GM12878 (cell line): Measurements from ENCODE around the gene IFIT3. TPM values are rescaled to one million over a fixed set of nuclear protein-coding genes. Genes with fewer than 3 reads are reported as not detected.
"Not testable (repeated sequence)": the region's sequence is repeated elsewhere in the genome, so short reads cannot be mapped to it uniquely, and the experiment has no call there.

Source experiments
- ATAC-seq: fragments of 200-7000 bp; cut with Tn5 transposase; 3 replicates; pipeline ENCODE4 v1.9.1; 2020; ENCODE audit warnings: mild to moderate bottlenecking, moderate library complexity
- BruUV-seq: library from RNA; stranded (reverse); fragments of 400-500 nt; replicated peaks from 2 replicates; lab custom pipeline; 2021; lab: Mats Ljungman, UMichigan
- CTCF ChIA-PET: fragments of 300-600 bp; sonication (Branson Sonifier 250); formaldehyde crosslinking; extraction: SDS; loops from one replicate; lab custom pipeline; 2021; ENCODE audit warnings: inconsistent platforms; lab: Yijun Ruan, JAX
- POLR2A ChIA-PET: fragments of 350-600 bp; formaldehyde crosslinking; extraction: SDS; loops from one replicate; lab custom pipeline; 2021; ENCODE audit warnings: inconsistent platforms; lab: Charles Lee
- RAD21 ChIA-PET: fragments of 300-600 bp; sonication (Branson Sonifier 250); formaldehyde crosslinking; loops from one replicate; lab custom pipeline; 2023; ENCODE audit warnings: antibody characterized with exemption; ENCODE audit not compliant: unreplicated experiment; lab: Charles Lee
- SMC1A ChIA-PET: fragments of 300-600 bp; sonication (Branson Sonifier 250); formaldehyde crosslinking; loops from one replicate; lab custom pipeline; 2023; ENCODE audit not compliant: unreplicated experiment, uncharacterized antibody; lab: Charles Lee
- DNase-seq: peaks from one replicate; pipeline ENCODE4 v3.0.0-alpha.2; 2011; ENCODE audit warnings: low read depth, low spot score
- FAIRE-seq: peaks from 3 replicates; lab custom pipeline; 2011; peaks lifted over from hg19 to GRCh38; lab: Jason Lieb, UNC
- H2AFZ ChIP-seq: 2 replicates; pipeline ENCODE4 v1.6.0; 2011; ENCODE audit warnings: low read depth, low read length, control low read depth; ENCODE audit not compliant: control insufficient read depth
- H3K27ac ChIP-seq: 2 replicates; pipeline ENCODE4 v1.5.1; 2011; ENCODE audit warnings: control low read depth; ENCODE audit not compliant: control insufficient read depth, insufficient read depth
- H3K27me3 ChIP-seq, 2 experiments: replicated peaks in 1 of 2; 2 replicates each; pipeline versions ENCODE4 v1.6.0 to v1.6.1; 2011; ENCODE audit warnings: low read length in 1 of 2; ENCODE audit not compliant: control insufficient read depth in 2 of 2, insufficient read depth in 2 of 2
- H3K36me3 ChIP-seq, 2 experiments: 2 replicates each; pipeline ENCODE4 v1.5.1; 2011; ENCODE audit warnings: low read length in 1 of 2; ENCODE audit not compliant: control insufficient read depth in 2 of 2, insufficient read depth in 2 of 2
- H3K4me1 ChIP-seq: 2 replicates; pipeline ENCODE4 v1.6.1; 2011; ENCODE audit warnings: mild to moderate bottlenecking, low read length, moderate library complexity, mixed read lengths; ENCODE audit not compliant: control insufficient read depth, insufficient read depth
- H3K4me2 ChIP-seq: 2 replicates; pipeline ENCODE4 v1.6.0; 2011; ENCODE audit warnings: control low read depth; ENCODE audit not compliant: control insufficient read depth, insufficient read depth
- H3K4me3 ChIP-seq: fragments of 200-600 bp; sonication (generic); 2 replicates; pipeline ENCODE4 v1.5.1; 2016
- H3K79me2 ChIP-seq: 2 replicates; pipeline ENCODE4 v1.6.0; 2011; ENCODE audit warnings: low read length; ENCODE audit not compliant: control insufficient read depth, insufficient read depth
- H3K9ac ChIP-seq: 2 replicates; pipeline ENCODE4 v1.8.0; 2011; ENCODE audit warnings: low read length, control low read depth, mixed read lengths; ENCODE audit not compliant: control insufficient read depth, insufficient read depth
- H3K9me3 ChIP-seq: replicated peaks from 3 replicates; pipeline ENCODE4 v1.5.1; 2011; ENCODE audit warnings: mild to moderate bottlenecking, low read length; ENCODE audit not compliant: control insufficient read depth, insufficient read depth
- H4K20me1 ChIP-seq: 2 replicates; pipeline ENCODE4 v1.6.0; 2011; ENCODE audit not compliant: control insufficient read depth, insufficient read depth
- WGBS: methylation state at CpG from one replicate; pipeline ENCODE4 v1.1.6; 2016; ENCODE audit warnings: low lambda C conversion rate; ENCODE audit not compliant: insufficient replicate concordance, insufficient coverage; ENCODE audit errors: missing lambda C conversion rate; 5-methylcytosine and 5-hydroxymethylcytosine counted together
- in situ Hi-C: fragments of 300-500 bp; cut with MboI; formaldehyde crosslinking; loops from 9 replicates; pipeline ENCODE4 v1.14.3; 2018; ENCODE audit warnings: mixed read lengths
- intact Hi-C: fragments of 100-400 bp; cut with micrococcal nuclease; formaldehyde crosslinking; loops from one replicate; pipeline ENCODE4 v1.14.2; 2022; ENCODE audit not compliant: unreplicated experiment
- polyA plus RNA-seq, 11 experiments: library from polyadenylated mRNA; depleted of rRNA in 4 of 11; unstranded in 6 of 11; stranded (reverse) in 5 of 11; fragments of >200 nt; fragmentation: Nextera tagmentation in 4 of 11; fragmentation: Illumina TruSeq in 1 of 11; extraction: Ambion mirVana in 4 of 11; extraction: Trizol in 1 of 11; gene quantifications; 1 replicate in 1 of 11; 2 replicates in 10 of 11; pipeline versions ENCODE4 v1.2.1 to v1.2.3, GENCODE V29; 2011 to 2016; ENCODE audit warnings: inconsistent platforms in 2 of 11, missing spikeins in 2 of 11, low read depth in 1 of 11
- total RNA-seq, 4 experiments: library from RNA; depleted of rRNA in 3 of 4; stranded (reverse); fragments of >200 nt in 3 of 4; fragmentation: Illumina TruSeq in 1 of 4; extraction: Trizol in 1 of 4; gene quantifications; 2 replicates each; pipeline versions ENCODE4 v1.2.1 to v1.2.3, GENCODE V29; 2013 to 2021

Gene IFIT3
- total and polyA plus RNA-seq, 10 of the 15 experiments (the other 5 are each of a cell fraction or from before 2014, with no cell fraction given): 27.0 to 70.2 (median 51.1) TPM

DNA sequence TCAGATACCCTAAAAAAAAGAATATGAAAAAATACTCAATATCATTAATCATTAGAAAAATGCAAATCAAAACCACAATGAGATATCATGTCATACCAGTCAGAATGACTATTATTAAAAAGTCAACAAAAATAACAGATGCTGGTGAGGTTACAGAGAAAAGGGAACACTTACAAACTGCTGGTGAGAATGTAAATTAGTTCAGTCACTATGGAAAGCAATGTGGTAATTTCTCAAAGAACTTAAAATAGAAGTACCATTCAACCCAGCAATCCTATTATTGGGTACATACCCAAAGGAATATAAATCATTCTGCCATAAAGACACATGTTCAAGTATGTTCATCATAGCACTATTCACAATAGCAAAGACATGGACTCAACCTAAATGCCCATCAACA is 2.7 kb upstream of the IFIT3 start:
- ATAC-seq, H3K4me2 ChIP-seq, RAD21 ChIA-PET, BruUV-seq, H3K9me3 ChIP-seq, in situ Hi-C loops, H3K36me3 ChIP-seq, H3K9ac ChIP-seq, H3K4me3 ChIP-seq, DNase-seq, H4K20me1 ChIP-seq, FAIRE-seq, intact Hi-C loops, H3K27me3 ChIP-seq, H2AFZ ChIP-seq, POLR2A ChIA-PET, H3K4me1 ChIP-seq, H3K27ac ChIP-seq: not testable (repeated sequence)
- SMC1A ChIA-PET: interaction anchor here (0.9 kb wide), 1 partner anchor 20 kb away, joined by 3 read pairs; no protein-coding TSS in a partner anchor
- CTCF ChIA-PET: interaction anchor here (2.8 kb wide), 1 partner anchor 43 kb away, joined by 17 read pairs; no protein-coding TSS in a partner anchor
- H3K79me2 ChIP-seq: peaks cover 16% of the 10 kb centered on the region

DNA sequence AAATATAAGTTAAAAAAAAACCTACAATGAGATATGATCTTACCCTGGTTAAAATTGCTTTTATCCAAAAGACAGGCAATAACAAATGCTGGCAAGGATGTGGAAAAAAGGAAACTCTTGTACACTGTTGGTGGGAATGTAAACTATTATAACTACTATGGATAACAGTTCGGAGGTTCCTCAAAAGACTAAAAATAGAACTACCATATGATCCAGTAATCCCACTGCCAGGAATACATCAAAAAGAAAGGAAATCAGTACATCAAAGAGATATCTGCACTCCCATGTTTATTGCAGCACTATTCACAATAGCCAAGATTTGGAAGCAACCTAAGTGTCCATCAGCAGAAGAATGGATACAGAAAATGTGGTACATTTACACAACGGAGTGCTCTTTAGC is 1.9 kb upstream of the IFIT3 start:
- in situ Hi-C loops, H3K4me2 ChIP-seq, H4K20me1 ChIP-seq, FAIRE-seq, RAD21 ChIA-PET, H3K36me3 ChIP-seq, H3K4me3 ChIP-seq, CTCF ChIA-PET, H3K27me3 ChIP-seq, H3K9ac ChIP-seq, SMC1A ChIA-PET, H2AFZ ChIP-seq, ATAC-seq, H3K27ac ChIP-seq, intact Hi-C loops, BruUV-seq, DNase-seq, H3K9me3 ChIP-seq, POLR2A ChIA-PET: not testable (repeated sequence)
- H3K4me1 ChIP-seq: peaks cover 15% of the 10 kb centered on the region
- 97% methylated on average over 2 of the region's 2 CpGs for WGBS
- peaks cover 24% of the 10 kb centered on the region for H3K79me2 ChIP-seq
